ENCODE results near the gene TMEM116.

DNA sequence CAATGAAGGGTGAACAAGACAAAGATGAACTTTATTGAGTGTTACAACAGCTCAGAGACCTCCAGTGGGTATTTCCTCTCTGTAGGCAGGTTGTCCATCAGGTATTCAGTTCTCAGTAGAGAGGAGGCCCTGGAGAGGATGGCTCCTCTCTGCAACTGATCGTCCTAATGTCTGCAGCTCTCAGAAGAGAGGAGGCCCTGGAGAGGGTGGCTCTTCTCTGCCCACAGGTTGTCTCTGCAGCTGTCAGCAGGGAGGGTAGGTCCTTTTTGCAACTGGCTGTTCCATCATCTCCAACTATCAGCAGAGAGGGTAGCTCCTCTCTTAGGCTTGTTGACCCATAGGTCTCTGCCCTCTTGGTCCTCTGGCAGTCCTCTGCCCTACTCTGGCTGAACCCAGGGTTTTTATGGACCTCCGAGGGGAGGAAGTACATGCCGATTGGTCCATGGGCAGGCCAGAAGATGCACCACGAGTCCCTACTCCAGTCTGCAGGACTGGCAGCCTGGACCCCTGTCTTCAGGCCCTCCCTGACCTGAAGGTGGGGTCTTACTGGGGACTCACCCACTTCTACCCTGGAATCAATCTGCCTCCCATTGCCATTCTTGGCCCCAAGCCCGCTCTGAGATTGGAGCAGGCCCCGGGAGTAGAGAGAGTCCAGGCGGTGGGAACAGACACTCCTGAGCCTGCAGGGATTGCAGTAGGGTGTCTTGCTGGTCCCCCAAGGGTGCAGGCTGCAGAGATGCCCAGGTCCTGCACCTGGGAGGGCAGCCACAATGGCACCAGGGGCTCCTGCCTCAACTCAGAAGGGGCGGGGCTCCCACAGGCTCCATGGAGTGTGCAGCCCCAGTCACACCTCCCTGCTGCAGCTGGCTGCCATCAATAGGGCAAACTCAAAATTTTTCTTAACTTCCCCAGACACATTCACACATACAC lies 2.3 kb downstream of the TMEM116 start:
- TF ChIP-seq, protein P1, sequence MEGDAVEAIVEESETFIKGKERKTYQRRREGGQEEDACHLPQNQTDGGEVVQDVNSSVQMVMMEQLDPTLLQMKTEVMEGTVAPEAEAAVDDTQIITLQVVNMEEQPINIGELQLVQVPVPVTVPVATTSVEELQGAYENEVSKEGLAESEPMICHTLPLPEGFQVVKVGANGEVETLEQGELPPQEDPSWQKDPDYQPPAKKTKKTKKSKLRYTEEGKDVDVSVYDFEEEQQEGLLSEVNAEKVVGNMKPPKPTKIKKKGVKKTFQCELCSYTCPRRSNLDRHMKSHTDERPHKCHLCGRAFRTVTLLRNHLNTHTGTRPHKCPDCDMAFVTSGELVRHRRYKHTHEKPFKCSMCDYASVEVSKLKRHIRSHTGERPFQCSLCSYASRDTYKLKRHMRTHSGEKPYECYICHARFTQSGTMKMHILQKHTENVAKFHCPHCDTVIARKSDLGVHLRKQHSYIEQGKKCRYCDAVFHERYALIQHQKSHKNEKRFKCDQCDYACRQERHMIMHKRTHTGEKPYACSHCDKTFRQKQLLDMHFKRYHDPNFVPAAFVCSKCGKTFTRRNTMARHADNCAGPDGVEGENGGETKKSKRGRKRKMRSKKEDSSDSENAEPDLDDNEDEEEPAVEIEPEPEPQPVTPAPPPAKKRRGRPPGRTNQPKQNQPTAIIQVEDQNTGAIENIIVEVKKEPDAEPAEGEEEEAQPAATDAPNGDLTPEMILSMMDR (conservative IDR thresholded peaks at IDR 0.05; ENCODE audit: low read depth, low read length): no peak
- TF ChIP-seq SMC3 (IDR thresholded peaks at IDR 0.05; ENCODE audit: low read depth, low read length): no peak
- TF ChIP-seq POLR2A (IDR thresholded peaks at IDR 0.05; ENCODE audit: low read depth, low read length): no peak
- TF ChIP-seq, protein P2, sequence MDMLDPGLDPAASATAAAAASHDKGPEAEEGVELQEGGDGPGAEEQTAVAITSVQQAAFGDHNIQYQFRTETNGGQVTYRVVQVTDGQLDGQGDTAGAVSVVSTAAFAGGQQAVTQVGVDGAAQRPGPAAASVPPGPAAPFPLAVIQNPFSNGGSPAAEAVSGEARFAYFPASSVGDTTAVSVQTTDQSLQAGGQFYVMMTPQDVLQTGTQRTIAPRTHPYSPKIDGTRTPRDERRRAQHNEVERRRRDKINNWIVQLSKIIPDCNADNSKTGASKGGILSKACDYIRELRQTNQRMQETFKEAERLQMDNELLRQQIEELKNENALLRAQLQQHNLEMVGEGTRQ (IDR thresholded peaks at IDR 0.05; ENCODE audit: low read depth, low read length): no peak
- TF ChIP-seq RFX5 (IDR thresholded peaks at IDR 0.05; ENCODE audit: low read depth, low read length): no peak
- no peak for TF ChIP-seq FOS (IDR thresholded peaks at IDR 0.05; ENCODE audit: low read depth, low read length)
- TF ChIP-seq RAD21 (IDR thresholded peaks at IDR 0.05; ENCODE audit: low read length): no peak
- no peak for TF ChIP-seq MAZ (IDR thresholded peaks at IDR 0.05; ENCODE audit: borderline replicate concordance, low read depth, low read length)
- TF ChIP-seq CEBPB (IDR thresholded peaks at IDR 0.05; ENCODE audit: low read depth, low read length): no peak
- TF ChIP-seq NFE2L2 (IDR thresholded peaks at IDR 0.05; ENCODE audit: low read depth, low read length): no peak
- no peak for TF ChIP-seq MXI1 (IDR thresholded peaks at IDR 0.05; ENCODE audit: borderline replicate concordance, low read depth, low read length)
